Activated naive CD8-positive, alpha-beta T cell (primary cell): ENCODE results near the gene PPFIA1.
"Not testable (repeated sequence)": the region's sequence is repeated elsewhere in the genome, so short reads cannot be mapped to it uniquely, and the experiment has no call there.

Source experiments
- H3K27ac Mint-ChIP-seq: one replicate; pipeline ENCODE4 v1.8.0; 2021; ENCODE audit warnings: mixed read lengths
- H3K27me3 Mint-ChIP-seq: one replicate; pipeline ENCODE4 v1.8.0; 2021; ENCODE audit warnings: mixed read lengths
- H3K36me3 Mint-ChIP-seq: one replicate; pipeline ENCODE4 v1.8.0; 2021; ENCODE audit warnings: mixed read lengths
- H3K4me1 Mint-ChIP-seq: one replicate; pipeline ENCODE4 v1.8.0; 2021; ENCODE audit warnings: low read depth, mixed read lengths
- H3K4me3 Mint-ChIP-seq: one replicate; pipeline ENCODE4 v1.8.0; 2021; ENCODE audit warnings: mild to moderate bottlenecking, mixed read lengths
- H3K9me3 Mint-ChIP-seq: one replicate; pipeline ENCODE4 v1.8.0; 2021; ENCODE audit warnings: low read depth, mixed read lengths

Gene PPFIA1

DNA sequence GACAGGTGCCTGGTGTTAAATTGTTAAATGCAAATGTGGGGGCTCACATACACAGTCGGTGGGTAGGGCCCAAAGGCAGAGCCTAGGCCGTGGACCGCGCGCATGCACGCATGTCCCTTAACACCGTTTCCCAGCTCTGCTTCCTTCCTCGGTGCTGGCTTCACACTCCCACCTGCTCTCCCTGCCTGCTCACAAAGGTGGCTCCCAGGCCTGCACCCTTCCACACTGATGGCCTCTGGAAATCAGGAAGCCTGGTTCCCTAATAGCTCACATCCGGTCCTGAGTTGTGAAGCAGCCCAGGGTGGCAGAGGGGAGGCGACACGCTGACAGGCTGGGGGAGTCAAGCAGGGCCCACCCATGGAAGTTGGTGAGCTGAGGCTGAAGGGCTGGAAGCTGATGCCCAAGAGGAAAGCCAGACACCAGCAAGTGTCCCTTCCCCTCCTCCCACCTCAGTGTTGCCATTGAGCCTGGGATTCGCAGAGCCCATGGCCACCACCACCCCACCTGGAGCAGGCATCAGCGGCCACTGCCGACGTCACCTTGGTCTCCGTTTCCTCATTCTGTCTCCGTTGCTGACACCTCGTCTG is 114.2 kb downstream of the PPFIA1 start:
- Mint-ChIP-seq H3K4me3 (no peak overlapping the region), H3K4me1 (no peaks in the 10 kb centered on the region), H3K9me3 (no peaks in the 10 kb centered on the region), H3K27ac (no peak overlapping the region), H3K27me3 (no peaks in the 10 kb centered on the region), H3K36me3 (peaks cover 5% of the 10 kb centered on the region)

- Mint-ChIP-seq H3K36me3 (peaks cover 7% of the 10 kb centered on the region), H3K27ac (no peak overlapping the region), H3K9me3 (no peaks in the 10 kb centered on the region), H3K4me1 (no peaks in the 10 kb centered on the region), H3K27me3 (peaks cover 2% of the 10 kb centered on the region), H3K4me3 (no peak overlapping the region)
Observed at GRCh38 chr11:70387564-70387963, 117.1 kb downstream of the PPFIA1 start.

- H3K27me3 Mint-ChIP-seq = peaks cover 8% of the 10 kb centered on the region
- H3K27ac Mint-ChIP-seq = no peak overlapping the region
- H3K36me3 Mint-ChIP-seq = peaks cover 12% of the 10 kb centered on the region
- no peak overlapping the region for H3K4me3 Mint-ChIP-seq
- no peaks in the 10 kb centered on the region for H3K9me3 Mint-ChIP-seq
- H3K4me1 Mint-ChIP-seq = no peaks in the 10 kb centered on the region
Observed at GRCh38 chr11:70389201-70389600, 118.7 kb downstream of the PPFIA1 start.

GRCh38 chr11:70390882-70391281 is 120.4 kb downstream of the PPFIA1 start:
- H3K36me3 Mint-ChIP-seq, H3K27ac Mint-ChIP-seq, H3K4me1 Mint-ChIP-seq, H3K9me3 Mint-ChIP-seq, H3K4me3 Mint-ChIP-seq: not testable (repeated sequence)
- H3K27me3 Mint-ChIP-seq = peaks cover 13% of the 10 kb centered on the region

DNA sequence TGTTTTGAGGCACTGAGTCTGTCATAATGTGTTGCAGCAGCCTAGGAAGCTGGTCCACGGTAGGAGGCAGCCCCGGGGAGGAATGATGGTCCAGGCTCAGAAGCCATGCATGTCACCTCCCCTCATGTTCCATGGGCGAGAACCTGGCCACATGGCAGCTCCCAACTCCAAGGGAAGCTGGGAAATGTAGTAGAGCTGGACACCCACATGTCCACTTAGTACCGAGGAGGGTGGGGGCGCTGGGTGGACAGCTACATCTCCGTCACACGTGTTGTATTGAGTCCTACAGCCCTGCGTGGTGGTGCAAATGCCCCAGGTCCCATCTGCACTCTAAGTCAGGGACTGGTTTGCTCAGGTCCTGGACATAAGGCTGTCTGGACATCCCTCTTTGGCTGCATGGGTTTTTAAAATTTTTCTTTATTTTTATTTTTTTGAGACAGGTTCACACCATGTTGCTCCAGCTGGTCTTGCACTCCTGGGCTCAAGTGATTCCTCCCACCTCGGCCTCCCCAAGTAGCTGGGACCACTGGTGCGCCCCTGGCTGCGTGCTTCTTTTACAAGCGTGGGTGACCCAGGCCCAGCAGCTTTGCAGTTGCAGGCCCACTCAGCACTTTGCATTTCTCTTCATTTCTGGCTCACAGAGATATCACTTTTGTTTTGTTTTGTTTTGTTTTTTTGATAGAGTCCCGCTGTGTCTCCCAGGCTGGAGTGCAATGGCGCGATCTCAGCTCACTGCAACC is 123.9 kb downstream of the PPFIA1 start:
- Mint-ChIP-seq H3K4me1 (peaks cover 10% of the 10 kb centered on the region), H3K27me3 (peaks cover 23% of the 10 kb centered on the region), H3K27ac (no peak overlapping the region), H3K36me3 (peaks cover 8% of the 10 kb centered on the region), H3K4me3 (no peak overlapping the region), H3K9me3 (no peaks in the 10 kb centered on the region)

- Mint-ChIP-seq H3K27me3 (peaks cover 21% of the 10 kb centered on the region), H3K4me3 (peak overlapping the region; percentile 93), H3K4me1 (peaks cover 16% of the 10 kb centered on the region), H3K36me3 (peaks cover 7% of the 10 kb centered on the region), H3K27ac (peak overlapping the region; percentile 84), H3K9me3 (no peaks in the 10 kb centered on the region)
Observed at GRCh38 chr11:70397336-70397982, 127.0 kb downstream of the PPFIA1 start.

- Mint-ChIP-seq H3K27ac (peak within 1 kb of the TSS; percentile 84), H3K36me3 (peaks cover 7% of the 10 kb centered on the region), H3K4me1 (peaks cover 21% of the 10 kb centered on the region), H3K4me3 (peak within 1 kb of the TSS; percentile 93), H3K27me3 (peaks cover 21% of the 10 kb centered on the region), H3K9me3 (no peaks in the 10 kb centered on the region)
Observed at GRCh38 chr11:70397983-70398833, 127.7 kb downstream of the PPFIA1 start, which contains the start of gene CTTN. Gene CTTN (plus strand): TSS chr11:70398529. CDS start chr11:70407298, 8,769 bp downstream.

DNA sequence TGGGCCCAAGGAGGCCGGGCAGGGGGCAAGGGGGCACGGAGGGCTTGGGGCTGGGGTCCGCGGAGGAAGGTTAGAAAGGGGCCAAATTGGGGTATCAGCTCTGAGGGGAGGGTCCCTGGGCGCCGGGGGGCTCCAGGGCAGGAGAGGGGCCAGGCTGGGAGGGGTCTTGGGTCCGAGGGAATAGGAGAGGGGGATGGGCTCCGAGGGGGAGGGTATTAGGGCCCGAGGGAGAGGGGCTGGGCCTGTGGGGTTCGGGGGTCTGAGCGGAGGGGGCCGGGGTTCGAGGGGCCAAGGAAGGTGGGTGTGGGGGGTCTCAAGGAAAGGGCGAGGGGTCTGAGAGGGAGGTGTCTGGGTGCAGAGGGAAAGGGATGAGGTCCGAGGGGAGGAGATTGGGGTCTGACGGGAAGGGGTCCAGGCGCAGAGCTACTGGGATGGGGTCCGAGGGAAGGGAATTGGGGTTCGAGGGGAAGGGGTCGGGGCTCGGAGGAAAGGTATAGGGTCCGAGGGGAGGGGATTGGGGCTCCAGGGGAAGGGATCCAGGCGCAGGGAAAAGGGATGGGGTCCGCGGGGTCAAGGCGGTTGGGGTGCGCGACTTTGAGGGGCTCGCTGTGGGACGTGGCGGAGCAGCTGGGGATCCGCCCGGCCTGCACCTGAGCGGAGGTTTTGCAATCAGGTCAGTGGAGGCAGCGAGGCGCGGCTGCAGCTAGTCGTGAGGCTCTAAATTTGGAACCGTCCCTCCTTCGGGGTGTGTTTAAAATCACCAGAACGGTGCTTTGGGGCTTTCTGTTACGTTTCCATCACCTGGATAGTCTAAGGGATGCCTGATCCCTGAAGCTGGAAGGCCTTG is 128.6 kb downstream of the PPFIA1 start:
- Mint-ChIP-seq H3K27me3 (peaks cover 15% of the 10 kb centered on the region), H3K4me3 (peak overlapping the region; percentile 71), H3K9me3 (no peaks in the 10 kb centered on the region), H3K4me1 (peaks cover 21% of the 10 kb centered on the region), H3K27ac (no peak overlapping the region), H3K36me3 (peaks cover 2% of the 10 kb centered on the region)

GRCh38 chr11:70399681-70400112 is 129.2 kb downstream of the PPFIA1 start:
- H3K4me1 Mint-ChIP-seq = peaks cover 21% of the 10 kb centered on the region
- peaks cover 2% of the 10 kb centered on the region for H3K36me3 Mint-ChIP-seq
- H3K27ac Mint-ChIP-seq = no peak overlapping the region
- H3K27me3 Mint-ChIP-seq = peaks cover 15% of the 10 kb centered on the region
- H3K9me3 Mint-ChIP-seq = no peaks in the 10 kb centered on the region
- H3K4me3 Mint-ChIP-seq = peak overlapping the region; percentile 71

- no peak overlapping the region for H3K27ac Mint-ChIP-seq
- no peaks in the 10 kb centered on the region for H3K9me3 Mint-ChIP-seq
- H3K4me3 Mint-ChIP-seq = no peak overlapping the region
- peaks cover 12% of the 10 kb centered on the region for H3K27me3 Mint-ChIP-seq
- H3K4me1 Mint-ChIP-seq = peaks cover 21% of the 10 kb centered on the region
- peaks cover 2% of the 10 kb centered on the region for H3K36me3 Mint-ChIP-seq
Observed at GRCh38 chr11:70400643-70401042, 130.2 kb downstream of the PPFIA1 start.

DNA sequence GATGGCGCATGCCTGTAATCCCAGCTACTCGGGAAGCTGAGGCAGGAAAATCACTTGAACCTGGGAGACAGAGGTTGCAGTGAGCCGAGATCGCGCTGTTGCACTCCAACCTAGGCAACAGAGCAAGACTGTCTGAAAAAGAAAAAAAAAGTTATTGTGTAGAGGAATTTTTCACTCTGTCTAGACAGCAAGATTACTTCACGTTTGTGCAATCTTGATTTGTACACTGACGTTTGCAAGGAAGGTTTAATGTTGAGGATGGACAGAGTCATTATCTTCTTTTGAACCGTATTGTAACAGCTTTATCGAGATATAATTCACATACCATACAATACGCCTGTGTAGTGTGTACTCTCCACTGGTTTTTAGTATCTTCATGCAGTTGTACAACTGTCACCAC is 131.5 kb downstream of the PPFIA1 start:
- Mint-ChIP-seq H3K4me3 (no peak overlapping the region), H3K27ac (no peak overlapping the region), H3K36me3 (peaks cover 2% of the 10 kb centered on the region), H3K27me3 (peaks cover 9% of the 10 kb centered on the region), H3K9me3 (no peaks in the 10 kb centered on the region), H3K4me1 (peaks cover 21% of the 10 kb centered on the region)

- no peak overlapping the region for H3K4me3 Mint-ChIP-seq
Observed at GRCh38 chr11:70402685-70403084, 132.2 kb downstream of the PPFIA1 start.

GRCh38 chr11:70404244-70404643 is 133.8 kb downstream of the PPFIA1 start:
- peaks cover under 1% of the 10 kb centered on the region for H3K36me3 Mint-ChIP-seq

More at GRCh38 chr11:70402685-70403084, 132.2 kb downstream of the PPFIA1 start:
- peaks cover 3% of the 10 kb centered on the region for H3K27me3 Mint-ChIP-seq
- H3K9me3 Mint-ChIP-seq = no peaks in the 10 kb centered on the region
- peaks cover 14% of the 10 kb centered on the region for H3K4me1 Mint-ChIP-seq
- no peak overlapping the region for H3K27ac Mint-ChIP-seq
- H3K36me3 Mint-ChIP-seq = no peaks in the 10 kb centered on the region

More at GRCh38 chr11:70404244-70404643, 133.8 kb downstream of the PPFIA1 start:
- Mint-ChIP-seq H3K4me3 (no peak overlapping the region), H3K27me3 (no peaks in the 10 kb centered on the region), H3K27ac (no peak overlapping the region), H3K9me3 (no peaks in the 10 kb centered on the region), H3K4me1 (peaks cover 11% of the 10 kb centered on the region)
